ENCODE results near the gene FUS. TPM values are rescaled to one million over a fixed set of nuclear protein-coding genes. Genes with fewer than 3 reads are reported as not detected.

FUS gene
- total RNA-seq, 1 experiment from 2014 or later: 481 TPM

DNA sequence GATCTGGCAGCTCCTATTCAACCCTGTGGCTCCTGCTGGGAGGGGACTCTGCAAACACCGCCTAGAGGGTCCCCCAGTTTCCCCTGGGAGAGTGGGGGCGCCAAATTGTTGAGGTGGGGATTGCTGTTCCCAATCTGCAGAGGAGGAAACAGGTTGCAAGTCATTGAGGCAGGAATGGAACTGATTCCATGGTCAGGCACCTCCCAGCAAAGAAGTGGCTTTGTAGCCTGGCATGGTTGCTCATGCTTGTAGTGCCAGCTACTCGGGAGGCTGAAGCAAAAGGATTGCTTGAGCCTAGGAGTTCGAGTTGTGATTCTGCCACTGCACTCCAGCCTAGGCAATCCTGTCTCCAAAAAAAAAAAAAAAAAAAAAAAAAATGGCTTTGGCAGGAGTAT lies 37.2 kb downstream of the FUS start:
- Mint-ChIP-seq H3K4me1 (ENCODE audit: insufficient read depth, unreplicated experiment) (no peaks in the 10 kb centered on the region), H3K9me3 (ENCODE audit: unreplicated experiment) (no peaks in the 10 kb centered on the region), H3K4me3 (ENCODE audit: unreplicated experiment) (no peak overlapping the region), H3K27me3 (ENCODE audit: insufficient read depth, unreplicated experiment) (peaks cover 45% of the 10 kb centered on the region), H3K27ac (ENCODE audit: low read depth, unreplicated experiment) (no peak overlapping the region), H3K36me3 (ENCODE audit: insufficient read depth, unreplicated experiment) (no peaks in the 10 kb centered on the region)
- no peak for DNase-seq (ENCODE audit: unreplicated experiment)
- TF ChIP-seq, protein P1, sequence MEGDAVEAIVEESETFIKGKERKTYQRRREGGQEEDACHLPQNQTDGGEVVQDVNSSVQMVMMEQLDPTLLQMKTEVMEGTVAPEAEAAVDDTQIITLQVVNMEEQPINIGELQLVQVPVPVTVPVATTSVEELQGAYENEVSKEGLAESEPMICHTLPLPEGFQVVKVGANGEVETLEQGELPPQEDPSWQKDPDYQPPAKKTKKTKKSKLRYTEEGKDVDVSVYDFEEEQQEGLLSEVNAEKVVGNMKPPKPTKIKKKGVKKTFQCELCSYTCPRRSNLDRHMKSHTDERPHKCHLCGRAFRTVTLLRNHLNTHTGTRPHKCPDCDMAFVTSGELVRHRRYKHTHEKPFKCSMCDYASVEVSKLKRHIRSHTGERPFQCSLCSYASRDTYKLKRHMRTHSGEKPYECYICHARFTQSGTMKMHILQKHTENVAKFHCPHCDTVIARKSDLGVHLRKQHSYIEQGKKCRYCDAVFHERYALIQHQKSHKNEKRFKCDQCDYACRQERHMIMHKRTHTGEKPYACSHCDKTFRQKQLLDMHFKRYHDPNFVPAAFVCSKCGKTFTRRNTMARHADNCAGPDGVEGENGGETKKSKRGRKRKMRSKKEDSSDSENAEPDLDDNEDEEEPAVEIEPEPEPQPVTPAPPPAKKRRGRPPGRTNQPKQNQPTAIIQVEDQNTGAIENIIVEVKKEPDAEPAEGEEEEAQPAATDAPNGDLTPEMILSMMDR (IDR thresholded peaks at IDR 0.05; ENCODE audit: unreplicated experiment): no peak
- intact Hi-C loops (cut with micrococcal nuclease): no loop called here
- ChIA-PET POLR2A (interaction anchor here (0.7 to 1.0 kb wide), 2 partner anchors 53 to 550 kb away, joined by 3 read pairs; no protein-coding TSS in a partner anchor), CTCF (interaction anchor here (0.5 to 1.6 kb wide), 6 partner anchors 9 to 651 kb away, joined by 3 to 4 read pairs (median 3); no protein-coding TSS in a partner anchor)
- no TSS peak for BruUV-seq (replicated peaks)

DNA sequence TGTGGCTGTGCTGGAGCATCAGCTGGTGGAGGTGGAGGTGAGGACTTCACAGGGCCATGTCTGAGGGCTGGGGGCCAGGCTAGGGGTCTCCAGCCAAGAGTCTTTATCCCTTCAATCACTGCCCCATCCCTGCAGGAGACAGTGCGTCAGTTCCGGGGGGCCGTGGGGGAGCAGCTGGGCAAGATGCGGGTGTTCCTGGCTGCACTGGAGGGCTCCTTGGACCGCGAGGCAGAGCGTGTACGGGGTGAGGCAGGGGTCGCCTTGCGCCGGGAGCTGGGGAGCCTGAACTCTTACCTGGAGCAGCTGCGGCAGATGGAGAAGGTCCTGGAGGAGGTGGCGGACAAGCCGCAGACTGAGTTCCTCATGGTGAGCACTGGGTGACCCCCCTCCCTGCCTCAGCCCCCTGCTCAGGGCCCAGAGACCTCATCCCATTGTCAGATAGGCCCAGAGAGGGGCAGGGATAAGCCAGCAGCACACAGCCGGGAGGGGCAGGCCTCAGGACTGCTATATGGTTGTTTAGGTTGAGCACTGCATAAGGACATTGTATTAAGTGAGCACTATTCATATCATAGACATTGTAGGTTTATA lies 39.3 kb downstream of the FUS start:
- no peaks in the 10 kb centered on the region for H3K4me1 Mint-ChIP-seq (ENCODE audit: insufficient read depth, unreplicated experiment)
- BruUV-seq (replicated peaks): no TSS peak
- ChIA-PET POLR2A (no interaction called here), CTCF (interaction anchor here (0.6 to 1.4 kb wide), 4 partner anchors 17 to 224 kb away, joined by 3 to 6 read pairs (median 4); no protein-coding TSS in a partner anchor)
- peaks cover 33% of the 10 kb centered on the region for H3K27me3 Mint-ChIP-seq (ENCODE audit: insufficient read depth, unreplicated experiment)
- TF ChIP-seq, protein P1 (IDR thresholded peaks at IDR 0.05; ENCODE audit: unreplicated experiment): no peak
- intact Hi-C loops (cut with micrococcal nuclease): no loop called here
- no peaks in the 10 kb centered on the region for H3K9me3 Mint-ChIP-seq (ENCODE audit: unreplicated experiment)
- no peaks in the 10 kb centered on the region for H3K36me3 Mint-ChIP-seq (ENCODE audit: insufficient read depth, unreplicated experiment)
- no peak overlapping the region for H3K27ac Mint-ChIP-seq (ENCODE audit: low read depth, unreplicated experiment)
- no peak for DNase-seq (ENCODE audit: unreplicated experiment)
- H3K4me3 Mint-ChIP-seq (ENCODE audit: unreplicated experiment): no peak overlapping the region

DNA sequence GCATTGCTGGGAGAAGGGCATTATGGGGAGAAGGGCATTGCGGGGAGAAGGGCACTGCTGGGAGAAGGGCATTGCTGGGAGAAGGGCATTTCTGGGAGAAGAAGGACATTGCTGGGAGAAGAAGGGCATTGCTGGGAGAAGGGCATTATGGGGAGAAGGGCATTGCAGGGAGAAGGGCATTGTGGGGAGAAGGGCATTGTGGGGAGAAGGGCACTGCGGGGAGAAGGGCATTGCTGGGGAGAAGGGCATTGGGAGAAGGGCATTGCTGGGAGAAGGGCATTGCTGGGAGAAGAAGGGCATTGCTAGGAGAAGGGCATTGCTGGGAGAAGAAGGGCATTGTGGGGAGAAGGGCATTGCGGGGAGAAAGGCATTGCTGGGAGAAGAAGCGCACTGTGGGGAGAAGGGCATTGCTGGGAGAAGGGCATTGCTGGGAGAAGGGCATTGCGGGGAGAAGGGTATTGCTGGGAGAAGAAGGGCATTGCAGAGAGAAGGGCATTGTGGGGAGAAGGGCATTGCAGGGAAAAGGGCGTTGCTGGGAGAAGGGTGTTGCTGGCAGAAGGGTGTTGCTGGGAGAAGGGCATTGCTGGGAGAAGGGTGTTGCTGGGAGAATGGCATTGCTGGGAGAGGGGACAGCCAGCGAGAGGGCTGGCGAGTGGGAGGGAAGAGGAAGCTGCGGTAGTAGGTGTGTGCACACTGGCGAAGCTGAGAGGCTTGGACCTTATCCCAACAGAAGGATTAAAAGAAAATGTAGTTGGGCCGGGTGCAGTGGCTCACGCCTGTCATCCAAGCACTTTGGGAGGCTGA lies 41.6 kb downstream of the FUS start:
- DNase-seq (ENCODE audit: unreplicated experiment): no peak
- Mint-ChIP-seq H3K36me3 (ENCODE audit: insufficient read depth, unreplicated experiment) (no peaks in the 10 kb centered on the region), H3K4me1 (ENCODE audit: insufficient read depth, unreplicated experiment) (no peaks in the 10 kb centered on the region), H3K4me3 (ENCODE audit: unreplicated experiment) (no peak overlapping the region), H3K9me3 (ENCODE audit: unreplicated experiment) (no peaks in the 10 kb centered on the region), H3K27ac (ENCODE audit: low read depth, unreplicated experiment) (no peak overlapping the region), H3K27me3 (ENCODE audit: insufficient read depth, unreplicated experiment) (peaks cover 20% of the 10 kb centered on the region)
- TF ChIP-seq, protein P1 (IDR thresholded peaks at IDR 0.05; ENCODE audit: unreplicated experiment): no peak
- ChIA-PET POLR2A (no interaction called here), CTCF (no interaction called here)
- intact Hi-C loops (cut with micrococcal nuclease): no loop called here
- BruUV-seq (replicated peaks): no TSS peak

DNA sequence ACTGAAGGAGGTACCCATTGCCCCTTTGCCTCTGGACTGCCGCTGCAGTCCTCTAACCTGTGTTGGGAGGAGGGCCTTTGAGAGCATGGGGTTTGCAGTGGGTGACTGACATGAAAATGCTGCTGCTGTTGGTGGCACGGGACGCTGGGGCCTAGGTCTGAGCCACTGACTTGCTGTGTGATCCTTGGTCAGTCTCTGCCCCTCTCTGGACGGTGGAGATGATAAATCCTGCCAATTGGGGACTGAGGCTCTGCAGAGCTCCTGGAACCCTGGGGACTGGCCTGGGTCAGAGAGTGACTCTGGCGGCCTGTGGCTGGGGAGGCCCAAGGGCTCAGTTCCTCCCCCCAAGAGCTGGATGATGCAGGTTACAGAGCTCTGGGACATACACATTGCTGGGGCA lies 43.1 kb downstream of the FUS start:
- no TSS peak for BruUV-seq (replicated peaks)
- Mint-ChIP-seq H3K4me1 (ENCODE audit: insufficient read depth, unreplicated experiment) (no peaks in the 10 kb centered on the region), H3K36me3 (ENCODE audit: insufficient read depth, unreplicated experiment) (no peaks in the 10 kb centered on the region), H3K9me3 (ENCODE audit: unreplicated experiment) (no peaks in the 10 kb centered on the region), H3K27me3 (ENCODE audit: insufficient read depth, unreplicated experiment) (peaks cover 12% of the 10 kb centered on the region), H3K4me3 (ENCODE audit: unreplicated experiment) (no peak overlapping the region), H3K27ac (ENCODE audit: low read depth, unreplicated experiment) (no peak overlapping the region)
- TF ChIP-seq, protein P1 (IDR thresholded peaks at IDR 0.05; ENCODE audit: unreplicated experiment): no peak
- DNase-seq (ENCODE audit: unreplicated experiment): no peak
- intact Hi-C loops (cut with micrococcal nuclease): no loop called here
- ChIA-PET POLR2A (no interaction called here), CTCF (interaction anchor here (0.5 kb wide), 1 partner anchor 195 kb away, joined by 3 read pairs; no protein-coding TSS in a partner anchor)
